H1 (cell line): ENCODE data around the gene PLEKHM3. TPM values are rescaled to one million over a fixed set of nuclear protein-coding genes. Genes with fewer than 3 reads are reported as not detected.
A peak's percentile ranks its signal among the peaks of the same experiment; 100 is the strongest.

Experiments used
- CTCF ChIA-PET: fragments of 300-600 bp; sonication (Branson Sonifier 250); formaldehyde crosslinking; loops from one replicate; lab custom pipeline; 2021; ENCODE audit not compliant: partially characterized antibody; lab: Charles Lee
- POLR2A ChIA-PET: fragments of 300-600 bp; sonication (Branson Sonifier 250); formaldehyde crosslinking; loops from one replicate; lab custom pipeline; 2021; ENCODE audit warnings: inconsistent platforms; ENCODE audit not compliant: partially characterized antibody; lab: Charles Lee
- DNase-seq, 2 experiments: peaks; one replicate each; pipeline versions ENCODE4 v3.0.0 to v3.0.0-alpha.2; 2010 to 2022; ENCODE audit warnings: low spot score in 2 of 2, low read depth in 1 of 2, mixed read lengths in 1 of 2
- FAIRE-seq: peaks from 2 replicates; lab custom pipeline; 2011; peaks lifted over from hg19 to GRCh38; lab: Jason Lieb, UNC
- H2AFZ ChIP-seq: 2 replicates; pipeline ENCODE4 v1.8.1; 2012; ENCODE audit warnings: low read length, inconsistent platforms
- H2AK5ac ChIP-seq: 2 replicates; pipeline ENCODE4 v1.6.1; 2013; ENCODE audit warnings: low read depth, low read length
- H2BK120ac ChIP-seq: replicated peaks from 2 replicates; pipeline ENCODE3; 2013; ENCODE audit warnings: low read depth, low read length, inconsistent platforms
- H2BK12ac ChIP-seq: 2 replicates; pipeline ENCODE4 v1.6.1; 2013; ENCODE audit warnings: low read depth, low read length
- H2BK15ac ChIP-seq: 2 replicates; pipeline ENCODE4 v1.6.1; 2013; ENCODE audit warnings: low read length
- H2BK20ac ChIP-seq: 2 replicates; pipeline ENCODE4 v1.6.1; 2013; ENCODE audit warnings: low read length
- H2BK5ac ChIP-seq: 2 replicates; pipeline ENCODE4 v1.6.1; 2013; ENCODE audit warnings: low read depth, low read length
- H3K14ac ChIP-seq: 2 replicates; pipeline ENCODE4 v1.6.1; 2013; ENCODE audit warnings: inconsistent platforms; ENCODE audit not compliant: insufficient read length
- H3K18ac ChIP-seq: 2 replicates; pipeline ENCODE4 v1.6.1; 2013; ENCODE audit warnings: low read length; ENCODE audit errors: extremely low read depth
- H3K23ac ChIP-seq: 2 replicates; pipeline ENCODE4 v1.6.1; 2013; ENCODE audit warnings: inconsistent platforms; ENCODE audit not compliant: insufficient read length
- H3K23me2 ChIP-seq: 2 replicates; pipeline ENCODE4 v1.6.1; 2013; ENCODE audit warnings: low read depth, low read length
- H3K27ac ChIP-seq: 2 replicates; pipeline ENCODE4 v1.6.1; 2011; ENCODE audit warnings: low read depth, low read length, inconsistent platforms
- H3K27me3 ChIP-seq, 4 experiments: replicated peaks in 1 of 4; 1 replicate in 1 of 4; 2 replicates in 3 of 4; pipeline versions ENCODE4 v1.6.1 to v1.8.1; 2011 to 2013; ENCODE audit warnings: low read length in 3 of 4, mild to moderate bottlenecking in 3 of 4, inconsistent platforms in 2 of 4, mixed read lengths in 2 of 4, moderate library complexity in 1 of 4; ENCODE audit not compliant: control insufficient read depth in 3 of 4, insufficient read depth in 3 of 4; ENCODE audit errors: extremely low read depth in 1 of 4
- H3K36me3 ChIP-seq, 4 experiments: 2 replicates each; pipeline versions ENCODE4 v1.6.1 to v1.8.1; 2011 to 2013; ENCODE audit warnings: mild to moderate bottlenecking in 4 of 4, low read length in 3 of 4, moderate library complexity in 2 of 4, control low read depth in 1 of 4, inconsistent platforms in 1 of 4; ENCODE audit not compliant: insufficient read depth in 4 of 4, control insufficient read depth in 2 of 4
- H3K4ac ChIP-seq: replicated peaks from 2 replicates; pipeline ENCODE3; 2013; ENCODE audit warnings: low read length, low read depth, mixed read lengths, inconsistent platforms; ENCODE audit not compliant: insufficient read length
- H3K4me1 ChIP-seq, 4 experiments: replicated peaks in 1 of 4; 1 replicate in 1 of 4; 2 replicates in 3 of 4; pipeline versions ENCODE4 v1.6.1 to v1.8.1; 2011 to 2013; ENCODE audit warnings: low read length in 3 of 4, inconsistent platforms in 2 of 4, mixed read lengths in 1 of 4; ENCODE audit not compliant: insufficient read depth in 4 of 4, control insufficient read depth in 3 of 4
- H3K4me2 ChIP-seq, 2 experiments: 2 replicates each; pipeline versions ENCODE4 v1.6.1 to v1.8.1; 2011 to 2013; ENCODE audit warnings: low read depth in 2 of 2, low read length in 2 of 2, control low read depth in 1 of 2, inconsistent platforms in 1 of 2, mild to moderate bottlenecking in 1 of 2; ENCODE audit not compliant: insufficient read depth in 1 of 2
- H3K4me3 ChIP-seq, 4 experiments: fragments of 200-600, 300-600 bp in 1 of 4; sonication (generic), shearing (Covaris generic), sonication (Bioruptor Twin) in 1 of 4; 2 replicates each; pipeline versions ENCODE4 v1.5.1 to v1.8.1; 2011 to 2016; ENCODE audit warnings: low read length in 4 of 4, low read depth in 3 of 4, control low read depth in 2 of 4, inconsistent platforms in 2 of 4, mild to moderate bottlenecking in 2 of 4, mixed read lengths in 1 of 4, moderate library complexity in 1 of 4; ENCODE audit not compliant: insufficient read depth in 2 of 4; ENCODE audit errors: extremely low read depth in 1 of 4
- H3K56ac ChIP-seq: replicated peaks from 2 replicates; pipeline ENCODE3; 2013; ENCODE audit warnings: low read depth, mild to moderate bottlenecking, mixed read lengths, low read length, inconsistent platforms; ENCODE audit not compliant: insufficient read length
- H3K79me1 ChIP-seq: 2 replicates; pipeline ENCODE4 v1.6.1; 2013; ENCODE audit warnings: low read depth, low read length, control low read depth
- H3K79me2 ChIP-seq, 2 experiments: 2 replicates each; pipeline versions ENCODE4 v1.6.1 to v1.8.1; 2012 to 2013; ENCODE audit warnings: low read length in 2 of 2, mild to moderate bottlenecking in 2 of 2, inconsistent platforms in 1 of 2; ENCODE audit not compliant: insufficient read depth in 2 of 2, control insufficient read depth in 1 of 2
- H3K9ac ChIP-seq, 4 experiments: replicated peaks in 1 of 4; 1 replicate in 1 of 4; 2 replicates in 3 of 4; pipeline versions ENCODE4 v1.6.1 to v1.8.1; 2011 to 2013; ENCODE audit warnings: low read depth in 3 of 4, low read length in 3 of 4, control low read depth in 2 of 4, mild to moderate bottlenecking in 2 of 4, moderate library complexity in 2 of 4, inconsistent platforms in 1 of 4; ENCODE audit errors: extremely low read depth in 1 of 4
- H3K9me3 ChIP-seq, 2 experiments: 2 replicates each; pipeline versions ENCODE4 v1.6.1 to v1.8.1; 2012 to 2013; ENCODE audit warnings: mild to moderate bottlenecking in 2 of 2, moderate library complexity in 2 of 2, control low read depth in 1 of 2, inconsistent platforms in 1 of 2, low read depth in 1 of 2, low read length in 1 of 2, mixed read lengths in 1 of 2; ENCODE audit not compliant: insufficient read depth in 2 of 2
- H4K20me1 ChIP-seq, 2 experiments: replicated peaks in 1 of 2; 2 replicates each; pipeline versions ENCODE3 to v1.8.1; 2011 to 2013; ENCODE audit warnings: inconsistent platforms in 2 of 2, low read length in 2 of 2, mild to moderate bottlenecking in 1 of 2; ENCODE audit not compliant: insufficient read depth in 2 of 2, control insufficient read depth in 1 of 2
- H4K5ac ChIP-seq: 2 replicates; pipeline ENCODE4 v1.6.1; 2013; ENCODE audit warnings: low read length, low read depth, mixed read lengths, inconsistent platforms; ENCODE audit not compliant: insufficient read length
- H4K8ac ChIP-seq: 2 replicates; pipeline ENCODE4 v1.8.0; 2013; ENCODE audit warnings: mild to moderate bottlenecking, moderate library complexity, low read length, inconsistent platforms; ENCODE audit not compliant: insufficient read depth; ENCODE audit errors: extremely low read depth
- H4K91ac ChIP-seq: replicated peaks from 2 replicates; pipeline ENCODE3; 2013; ENCODE audit warnings: low read length, mixed read lengths, inconsistent platforms; ENCODE audit not compliant: insufficient read length
- BACH1 ChIP-seq: IDR thresholded peaks from 2 replicates; pipeline ENCODE4 v1.6.1; 2012; ENCODE audit warnings: low read length, improper control_type of control experiment
- BRCA1 ChIP-seq: IDR thresholded peaks from 2 replicates; pipeline ENCODE4 v1.6.1; 2012; ENCODE audit warnings: low read depth, low read length, improper control_type of control experiment
- CHD2 ChIP-seq: IDR thresholded peaks from 2 replicates; pipeline ENCODE4 v1.6.1; 2012; ENCODE audit warnings: low read length, improper control_type of control experiment
- EGR1 ChIP-seq: IDR thresholded peaks from 2 replicates; pipeline ENCODE4 v1.6.1; 2011; ENCODE audit warnings: low read depth, low read length, borderline replicate concordance
- EZH2 ChIP-seq: fragments of 200-600 bp; sonication (generic); IDR thresholded peaks from 2 replicates; pipeline ENCODE4 v1.7.1; 2012; ENCODE audit warnings: low read depth, mild to moderate bottlenecking, moderate library complexity, low read length, inconsistent platforms; ENCODE audit not compliant: severe bottlenecking
- GABPA ChIP-seq: IDR thresholded peaks from 2 replicates; pipeline ENCODE4 v1.6.1; 2011; ENCODE audit warnings: mild to moderate bottlenecking, low read length, moderate library complexity, borderline replicate concordance; ENCODE audit not compliant: insufficient read depth
- JUN ChIP-seq: IDR thresholded peaks from 2 replicates; pipeline ENCODE4 v1.6.1; 2011; ENCODE audit warnings: low read depth, mild to moderate bottlenecking, improper control_type of control experiment, low read length
- KDM5A ChIP-seq: fragments of 200-600 bp; IDR thresholded peaks from 2 replicates; pipeline ENCODE4 v1.7.1; 2012; ENCODE audit warnings: mild to moderate bottlenecking, low read length, inconsistent platforms, mixed read lengths
- NRF1 ChIP-seq: IDR thresholded peaks from 2 replicates; pipeline ENCODE4 v1.6.1; 2011; ENCODE audit warnings: mild to moderate bottlenecking, low read depth, low read length, improper control_type of control experiment
- POLR2AphosphoS5 ChIP-seq: IDR thresholded peaks from 2 replicates; pipeline ENCODE4 v1.6.1; 2011; ENCODE audit warnings: low read depth, low read length
- POU5F1 ChIP-seq: IDR thresholded peaks from 2 replicates; pipeline ENCODE4 v1.6.1; 2011; ENCODE audit warnings: low read depth, mild to moderate bottlenecking, low read length, moderate library complexity
- SIN3A ChIP-seq, 2 experiments: IDR thresholded peaks in 1 of 2; conservative IDR thresholded peaks in 1 of 2; 2 replicates each; pipeline ENCODE4 v1.6.1; 2011 to 2012; ENCODE audit warnings: low read length in 2 of 2, improper control_type of control experiment in 1 of 2, low read depth in 1 of 2, mild to moderate bottlenecking in 1 of 2
- SIX5 ChIP-seq: IDR thresholded peaks from 2 replicates; pipeline ENCODE4 v1.6.1; 2011; ENCODE audit warnings: mild to moderate bottlenecking, low read depth, low read length
- SP2 ChIP-seq: IDR thresholded peaks from 2 replicates; pipeline ENCODE4 v1.6.1; 2012; ENCODE audit warnings: mild to moderate bottlenecking, low read length, inconsistent platforms
- WGBS, 2 experiments: shearing (Covaris generic) in 1 of 2; methylation state at CpG; one replicate each; pipeline versions ENCODE4 v1.1.6 to v1.1.7; 2013 to 2015; ENCODE audit warnings: low lambda C conversion rate in 2 of 2, mixed read lengths in 2 of 2, inconsistent platforms in 1 of 2, low coverage in 1 of 2, missing lambda C conversion rate in 1 of 2; ENCODE audit not compliant: insufficient replicate concordance in 2 of 2, insufficient coverage in 1 of 2, insufficient read length in 1 of 2; ENCODE audit errors: extremely low coverage in 1 of 2, missing lambda C conversion rate in 1 of 2; 5-methylcytosine and 5-hydroxymethylcytosine counted together
- polyA plus RNA-seq, 7 experiments: library from polyadenylated mRNA; depleted of rRNA in 3 of 7; stranded (reverse) in 5 of 7; unstranded in 2 of 7; fragments of >200 nt in 5 of 7; fragments of 200-250 nt in 2 of 7; gene quantifications; 1 replicate in 5 of 7; 2 replicates in 1 of 7; 4 replicates in 1 of 7; pipeline versions ENCODE4 v1.2.1 to v1.2.3, GENCODE V29; 2011 to 2013; ENCODE audit warnings: missing spikeins in 2 of 7, mixed read lengths in 2 of 7
- total RNA-seq: library from RNA; stranded (reverse); fragmentation: NEBNext Ultra II Directional; extraction: Animal tissue kit (Norgen Biotek cat#: 25700); gene quantifications from 2 replicates; pipeline ENCODE4 v1.2.1, GENCODE V29; 2021

The PLEKHM3 gene
- total and polyA plus RNA-seq, 2 of the 8 experiments (the other 6 are each of a cell fraction or from before 2014, with no cell fraction given) = 2.3 to 5.8 TPM

DNA sequence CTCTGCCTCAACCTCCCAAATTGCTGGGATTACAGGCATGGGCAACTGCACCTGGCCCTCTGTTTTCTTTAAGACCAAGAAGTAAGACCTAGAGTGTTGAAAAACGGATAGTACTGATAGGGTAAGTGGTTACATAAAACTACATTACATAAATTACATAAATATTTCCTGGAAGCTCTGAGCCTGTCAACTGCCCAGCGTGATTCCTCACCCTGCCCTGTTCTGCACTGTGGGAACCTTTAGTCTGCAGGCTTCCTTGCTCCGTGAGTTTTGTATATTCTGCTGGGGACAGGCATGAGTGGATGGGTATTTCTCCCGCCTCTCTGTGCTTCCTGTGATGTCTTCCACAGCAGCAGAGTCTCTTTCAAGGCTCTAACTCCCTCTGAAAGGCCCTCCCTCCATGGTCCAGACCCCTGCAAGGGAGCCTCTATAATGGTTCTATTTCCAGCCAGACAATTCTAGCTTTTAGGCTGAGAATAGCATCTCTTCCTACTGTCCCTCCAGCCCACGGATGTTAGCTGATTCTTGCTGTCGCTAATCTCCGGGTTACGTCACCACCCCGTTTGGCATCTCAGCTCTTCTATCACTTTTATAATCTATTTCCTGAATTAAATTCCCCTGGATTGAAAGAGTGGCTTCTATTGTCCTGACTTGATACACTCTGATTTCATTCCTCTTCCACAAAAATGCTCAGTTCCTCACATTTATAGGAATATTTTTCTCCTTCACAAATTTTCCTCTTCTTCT, 49.5 kb upstream of the PLEKHM3 start:
- H3K9me3 ChIP-seq = no peaks in the 10 kb centered on the region
- no peak overlapping the region for H3K4me2 ChIP-seq
- H3K23ac ChIP-seq = no peak overlapping the region
- H3K36me3 ChIP-seq = no peaks in the 10 kb centered on the region
- H3K18ac ChIP-seq = no peak overlapping the region
- no peak overlapping the region for H4K91ac ChIP-seq
- no peaks in the 10 kb centered on the region for H3K79me2 ChIP-seq
- H3K14ac ChIP-seq = no peak overlapping the region
- H3K4me1 ChIP-seq = peaks cover 0 to 2% (median 0%) of the 10 kb centered on the region in 4 experiments; a peak in 3 of 7 replicates
- no peaks in the 10 kb centered on the region for H3K23me2 ChIP-seq
- H4K20me1 ChIP-seq = no peaks in the 10 kb centered on the region
- H3K9ac ChIP-seq = no peak overlapping the region
- H2BK12ac ChIP-seq = no peak overlapping the region
- H3K4me3 ChIP-seq = no peak overlapping the region
- H3K4ac ChIP-seq = no peak overlapping the region
- ChIA-PET POLR2A (no interaction called here), CTCF (interaction anchor here (0.6 to 4.3 kb wide), 12 partner anchors 12 to 447 kb away, joined by 3 to 53 read pairs (median 3); no protein-coding TSS in a partner anchor)
- no peak overlapping the region for H4K5ac ChIP-seq
- H3K79me1 ChIP-seq = no peaks in the 10 kb centered on the region
- no peak overlapping the region for H2BK20ac ChIP-seq
- no peak overlapping the region for H2AK5ac ChIP-seq
- H4K8ac ChIP-seq = no peak overlapping the region
- no peak overlapping the region for H3K56ac ChIP-seq
- H2BK15ac ChIP-seq = no peak overlapping the region
- H3K27me3 ChIP-seq = no peaks in the 10 kb centered on the region
- H2BK5ac ChIP-seq = no peak overlapping the region
- no peak for FAIRE-seq
- DNase-seq = no peak
- H2AFZ ChIP-seq = 0 out of 2 replicates have a peak overlapping the region, but pooled peaks have one; percentile 10
- H2BK120ac ChIP-seq = no peak overlapping the region
- H3K27ac ChIP-seq = no peak overlapping the region
- 88% methylated on average over 9 of the region's 9 CpGs; no CpG with 5 or more reads in 1 of the 2 experiments for WGBS, 2 experiments
- TF ChIP-seq KDM5A (no peak), EGR1 (no peak), CHD2 (no peak), NRF1 (no peak), BACH1 (no peak), EZH2 (no peak), GABPA (no peak), JUN (no peak), POU5F1 (no peak), SIX5 (no peak), BRCA1 (no peak), SP2 (no peak), SIN3A (conservative IDR thresholded peaks at IDR 0.05 in 1 of 2, IDR thresholded peaks at IDR 0.05 in 1 of 2; ENCODE audit: low read depth in 1 of 2, low read length in 2 of 2) (no peak), POLR2AphosphoS5 (no peak)
